ENCODE measurements around the gene PSMC3.

PSMC3 gene

DNA sequence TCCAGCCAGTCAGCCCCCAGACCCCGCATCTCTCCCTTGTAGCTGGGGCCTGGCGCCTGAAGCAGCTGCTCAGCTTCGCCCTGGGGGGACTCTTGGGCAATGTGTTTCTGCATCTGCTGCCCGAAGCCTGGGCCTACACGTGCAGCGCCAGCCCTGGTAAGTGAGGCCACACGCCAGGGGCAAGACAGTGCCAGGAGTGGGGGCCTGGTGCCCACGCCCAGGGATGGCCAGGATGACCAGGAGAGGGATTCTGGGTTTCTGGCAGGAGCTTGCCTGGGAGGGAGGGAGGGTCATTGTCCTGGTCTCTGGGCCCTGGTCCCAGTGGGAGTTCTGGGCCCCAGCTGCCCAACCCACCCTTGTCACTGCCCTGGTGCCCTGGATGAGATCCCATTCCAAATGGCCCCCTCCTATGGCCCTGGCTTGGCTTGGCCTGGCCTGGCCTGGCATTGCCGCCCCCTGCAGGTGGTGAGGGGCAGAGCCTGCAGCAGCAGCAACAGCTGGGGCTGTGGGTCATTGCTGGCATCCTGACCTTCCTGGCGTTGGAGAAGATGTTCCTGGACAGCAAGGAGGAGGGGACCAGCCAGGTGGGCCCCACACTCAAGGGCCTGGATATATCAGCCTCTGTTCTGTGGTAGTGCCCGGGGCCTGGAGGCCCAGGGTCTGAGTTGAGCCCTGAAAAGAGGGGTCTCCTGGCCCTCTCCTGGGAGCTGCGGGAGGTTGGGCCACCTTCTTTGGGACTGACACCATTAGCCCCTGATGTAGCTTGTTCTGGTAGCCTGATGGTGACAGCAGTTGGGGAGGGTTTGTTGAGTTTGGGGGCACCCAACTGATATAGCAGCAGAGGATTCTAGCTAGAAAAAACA lies 14.1 kb downstream of the PSMC3 start:
- DNase-seq, result no peak

- DNase-seq, result no peak
Measured at GRCh38 chr11:47410370-47411264, 15.6 kb downstream of the PSMC3 start.

DNA sequence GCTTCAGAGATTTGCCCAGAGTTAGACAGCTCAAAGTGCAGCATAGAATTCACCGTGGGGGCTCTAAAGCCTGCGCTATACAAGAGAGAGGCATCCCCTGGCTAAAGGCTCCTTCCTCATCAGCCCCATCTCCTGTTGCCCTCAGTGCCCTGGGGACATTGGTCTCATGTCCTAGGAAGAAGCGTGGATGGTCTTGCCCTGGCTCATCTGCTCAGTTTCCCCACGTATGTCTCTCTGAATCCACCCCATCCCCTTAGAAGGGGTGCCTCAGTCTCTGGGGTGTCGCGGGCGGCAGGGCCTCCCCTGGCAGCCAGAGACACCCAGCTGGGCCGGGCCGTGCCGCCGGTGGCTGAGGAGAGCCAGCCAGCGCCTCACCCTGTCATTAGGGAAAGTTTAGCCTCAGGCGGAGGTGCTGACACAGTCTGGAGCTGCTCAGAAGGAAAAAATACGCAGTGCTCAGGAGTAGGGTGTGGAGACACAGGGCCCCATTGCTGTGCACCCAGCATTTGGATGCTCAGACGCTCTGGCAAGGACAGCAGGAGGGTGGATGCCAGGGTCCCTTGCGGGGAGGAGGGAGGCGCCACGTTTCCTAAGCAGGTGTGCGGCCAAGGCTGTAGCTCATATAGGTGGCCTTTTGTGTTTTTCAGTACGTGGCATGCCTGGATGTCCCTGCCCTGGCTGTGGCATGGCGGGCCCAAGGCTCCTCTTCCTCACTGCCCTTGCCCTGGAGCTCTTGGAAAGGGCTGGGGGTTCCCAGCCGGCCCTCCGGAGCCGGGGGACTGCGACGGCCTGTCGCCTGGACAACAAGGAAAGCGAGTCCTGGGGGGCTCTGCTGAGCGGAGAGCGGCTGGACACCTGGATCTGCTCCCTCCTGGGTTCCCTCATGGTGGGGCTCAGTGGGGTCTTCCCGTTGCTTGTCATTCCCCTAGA lies 16.5 kb downstream of the PSMC3 start:
- no peak for DNase-seq

DNA sequence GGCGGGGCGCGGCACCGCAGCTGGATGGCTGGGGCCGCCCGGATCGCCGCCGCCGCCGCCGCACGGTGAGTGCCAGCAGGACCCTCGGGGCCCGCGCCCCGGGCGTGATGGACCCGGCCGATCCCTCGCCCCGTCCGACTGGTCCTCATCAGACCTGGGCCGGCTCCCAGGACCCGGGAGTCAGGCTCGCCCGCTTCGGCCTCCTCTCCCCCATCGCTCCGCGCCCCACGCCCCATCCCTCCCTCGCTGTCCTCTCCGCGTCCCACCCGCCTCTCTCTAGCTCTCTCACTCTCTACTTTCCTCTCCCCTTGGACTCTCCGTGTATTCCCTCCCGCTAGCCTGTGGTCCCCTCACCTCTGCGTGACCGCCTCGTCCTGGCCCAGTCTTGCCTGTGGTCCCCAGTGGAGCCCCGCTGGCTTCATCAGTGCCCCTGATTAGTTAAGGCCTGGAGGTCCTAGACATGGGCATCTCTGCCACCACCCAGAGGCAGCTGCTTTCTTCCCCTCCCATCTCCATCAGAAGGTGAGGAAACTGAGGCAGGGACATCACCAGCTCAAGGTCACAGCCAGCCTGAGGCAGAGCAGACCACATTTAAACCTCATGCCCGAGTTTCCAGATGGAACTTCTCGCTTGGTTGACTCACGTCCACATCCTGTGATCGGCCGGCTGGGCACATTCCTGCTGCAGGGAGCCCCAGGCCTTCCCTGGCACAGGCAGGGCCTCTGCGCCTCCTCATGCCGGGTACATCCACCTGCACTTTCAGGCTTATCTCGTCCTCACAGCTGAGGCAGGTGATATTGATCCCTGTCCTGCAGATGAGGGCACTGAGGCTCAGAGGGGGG lies 17.4 kb downstream of the PSMC3 start:
- DNase-seq, result no peak

GRCh38 chr11:47407746-47408590 lies 18.3 kb downstream of the PSMC3 start, which contains the start of gene SLC39A13:
Gene SLC39A13, plus strand, starts transcription at chr11:47408590. Its CDS starts 1,505 bp downstream, at chr11:47410095.
- DNase-seq, result peak; percentile 65

- DNase-seq, result no peak
Measured at GRCh38 chr11:47406896-47407745, 19.1 kb downstream of the PSMC3 start.

- no peak for DNase-seq
Measured at GRCh38 chr11:47403571-47403970, 22.7 kb downstream of the PSMC3 start.

DNA sequence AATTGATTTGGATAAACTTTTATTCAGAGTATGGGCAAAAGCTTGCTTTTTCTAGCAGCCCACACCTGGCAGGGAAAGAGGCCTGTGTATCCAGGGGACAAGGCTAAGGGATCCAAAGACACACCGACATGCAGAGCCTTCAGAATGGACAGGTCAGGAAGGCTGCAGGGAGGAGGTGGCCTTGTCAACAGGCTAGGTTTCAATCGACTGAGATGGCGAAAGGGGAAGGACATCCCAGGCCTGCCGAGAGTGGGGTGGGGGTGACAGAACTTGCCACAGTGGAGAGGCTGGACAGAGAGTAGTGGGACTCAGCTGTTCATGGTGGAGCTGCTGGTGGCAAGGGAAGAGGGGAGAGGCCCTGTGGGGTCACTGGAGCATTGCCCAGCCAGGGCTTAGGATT lies 23.1 kb downstream of the PSMC3 start:
- no peak for DNase-seq

GRCh38 chr11:47400768-47401279 lies 25.4 kb downstream of the PSMC3 start:
- DNase-seq, result no peak

GRCh38 chr11:47399860-47400767 lies 26.1 kb downstream of the PSMC3 start:
- DNase-seq, result no peak

DNA sequence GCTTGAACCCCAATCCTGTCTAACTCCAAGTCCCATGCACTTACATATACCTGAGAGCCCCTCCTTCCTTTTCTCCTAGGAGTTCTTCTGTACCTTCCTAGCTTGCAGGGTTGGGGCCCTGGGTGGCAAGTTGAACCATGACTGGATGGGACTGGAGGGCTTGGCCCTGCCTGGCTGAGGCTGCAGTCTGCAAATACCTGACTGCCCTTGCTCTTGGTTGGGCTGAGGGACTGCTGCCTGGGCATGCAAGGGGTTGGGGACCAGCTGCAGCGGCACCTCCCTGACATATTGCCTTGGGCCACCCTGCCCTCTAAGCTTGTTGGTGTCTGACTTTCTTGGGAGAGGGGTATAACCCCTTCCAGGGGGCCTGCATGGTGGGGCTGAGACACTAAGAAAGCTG lies 27.7 kb downstream of the PSMC3 start:
- DNase-seq, result no peak

DNA sequence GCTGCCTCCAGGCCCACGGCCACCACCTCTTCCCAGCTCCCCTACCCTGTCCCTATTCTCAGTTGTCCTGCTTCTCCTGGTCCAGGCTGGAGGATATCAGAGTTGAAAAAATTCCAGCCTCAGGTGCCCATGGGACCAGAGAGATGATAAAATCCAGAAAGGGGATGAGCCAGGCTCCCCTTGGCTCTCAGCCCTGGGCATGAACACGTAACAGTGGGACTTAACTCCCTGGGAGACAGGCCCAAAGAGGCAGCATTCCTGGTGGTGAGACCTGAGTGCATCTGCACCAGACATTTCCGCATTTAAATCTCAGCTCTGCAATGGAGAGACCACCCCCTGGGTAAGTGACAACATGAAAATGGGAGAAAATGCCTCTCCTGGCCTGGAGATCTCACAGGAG lies 28.2 kb downstream of the PSMC3 start:
- no peak for DNase-seq

DNA sequence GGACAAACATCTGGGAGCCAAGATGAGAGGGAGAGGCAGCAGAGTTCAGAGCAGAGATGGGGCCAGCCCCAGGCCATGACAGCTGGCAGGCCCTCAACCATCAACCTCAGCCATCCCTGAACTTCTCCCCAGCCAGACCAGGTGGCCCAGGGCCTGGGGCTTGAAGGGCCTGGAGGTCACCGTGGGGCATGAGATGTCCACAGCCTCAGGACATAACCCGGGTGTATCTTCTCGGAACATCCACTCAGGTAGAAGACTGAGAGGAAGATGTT lies 30.3 kb downstream of the PSMC3 start:
- no peak for DNase-seq

GRCh38 chr11:47395223-47396048 lies 30.8 kb downstream of the PSMC3 start:
- no peak for DNase-seq

DNA sequence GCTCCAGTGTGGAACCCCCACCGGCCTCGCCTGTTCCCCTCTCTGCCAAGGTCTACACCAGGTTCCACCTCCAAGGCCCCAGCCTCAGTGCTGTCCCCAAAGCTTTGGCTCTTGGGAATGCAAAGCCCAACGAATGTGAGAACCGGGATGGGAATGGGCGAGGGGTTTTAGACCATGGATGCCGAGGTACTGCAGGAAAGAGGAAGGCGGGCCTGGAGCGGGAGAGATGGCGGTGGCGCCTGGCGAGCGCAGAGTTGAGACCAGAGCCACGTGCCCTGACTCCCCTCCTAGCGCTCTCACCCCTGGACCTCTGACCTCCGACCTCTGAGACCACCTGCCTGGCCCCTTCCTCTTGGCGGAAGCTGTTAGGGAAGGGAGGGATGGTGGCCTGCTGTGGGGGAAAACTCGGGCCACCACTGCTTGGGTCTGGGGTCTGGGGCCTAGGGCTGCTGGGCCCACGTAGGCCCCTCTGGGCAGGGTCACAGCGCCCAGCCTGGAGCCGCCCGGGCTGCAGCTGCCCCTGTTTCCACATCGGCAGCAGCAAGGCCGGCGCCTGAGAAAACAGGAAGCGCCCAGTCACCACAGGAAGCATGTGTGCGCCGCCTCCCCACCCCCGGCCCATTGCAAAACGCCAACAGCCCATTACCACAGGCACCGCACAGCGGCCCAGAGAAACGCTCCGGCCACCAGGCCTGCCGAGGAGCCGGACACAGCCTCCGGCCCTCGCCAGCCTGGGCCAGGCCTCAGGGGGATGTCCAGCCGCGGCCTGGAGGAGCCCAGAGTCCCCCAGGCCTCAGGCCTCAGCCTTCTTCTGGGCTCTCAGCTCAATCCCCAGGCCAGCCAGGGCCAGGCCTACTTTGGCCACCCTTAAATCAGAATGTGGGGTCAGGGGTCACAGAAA lies 31.7 kb downstream of the PSMC3 start:
- DNase-seq, result no peak

DNA sequence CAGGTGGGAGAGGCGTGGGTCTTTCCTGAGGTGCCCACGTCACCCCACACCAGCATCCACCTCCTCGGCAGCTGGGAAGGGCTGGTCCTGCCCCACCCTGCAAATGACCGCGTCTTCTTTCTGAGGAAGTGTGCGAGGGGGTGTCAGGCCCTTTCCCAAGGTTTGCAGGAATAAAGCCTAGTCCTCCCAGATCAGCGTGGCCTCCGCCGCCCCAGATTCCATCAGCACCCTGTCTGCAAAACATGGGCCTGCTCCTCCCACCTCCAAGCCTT lies 32.3 kb downstream of the PSMC3 start:
- no peak for DNase-seq
